GM19043 (cell line): Measurements from ENCODE around the gene KCNJ5.

ENCODE experiments used
- ATAC-seq: cut with Tn5 transposase; IDR thresholded peaks from one replicate; pipeline ENCODE4 v1.9.1; 2021; ENCODE audit warnings: low read depth; ENCODE audit not compliant: unreplicated experiment

KCNJ5 gene

DNA sequence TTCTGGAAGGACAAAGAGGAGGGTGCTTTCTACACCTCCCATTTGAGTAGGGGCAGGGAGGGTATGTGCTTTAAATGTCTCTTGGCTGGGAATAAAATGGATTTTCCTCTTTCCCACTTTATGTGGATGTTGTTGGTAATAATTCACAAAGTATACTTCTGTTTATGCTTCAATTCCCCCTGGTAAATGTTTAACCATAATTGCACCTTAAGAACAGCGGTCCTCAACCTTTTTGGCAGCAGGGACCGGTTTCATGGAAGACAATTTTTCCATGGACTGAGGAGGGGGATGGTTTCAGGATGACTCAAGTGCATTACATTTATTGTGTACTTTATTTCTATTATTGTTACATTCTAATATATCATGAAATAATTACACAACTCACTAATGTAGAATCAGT lies 55.5 kb downstream of the KCNJ5 start:
- ATAC-seq = no peak

GRCh38 chr11:128947773-128948172 lies 56.6 kb downstream of the KCNJ5 start:
- no peak for ATAC-seq

DNA sequence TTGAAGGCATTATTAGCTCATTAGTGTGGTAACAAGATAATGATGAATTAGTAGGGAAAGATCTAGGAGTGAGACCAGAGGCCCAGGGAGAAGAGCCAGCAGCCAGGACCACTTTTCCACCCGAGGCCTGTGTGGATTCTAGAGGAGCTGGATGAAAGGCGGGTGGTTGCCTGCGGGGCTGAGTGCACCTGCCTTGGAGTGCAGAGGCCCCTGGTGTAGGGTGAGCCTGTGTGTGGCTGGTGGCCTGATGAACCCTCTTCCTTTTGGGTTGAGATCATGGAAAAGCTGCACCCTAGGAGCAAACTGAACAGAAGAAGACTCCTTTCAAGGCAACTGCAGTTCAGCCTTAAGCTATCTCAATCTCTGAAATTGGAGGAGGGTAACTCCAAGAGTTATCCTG lies 57.4 kb downstream of the KCNJ5 start:
- no peak for ATAC-seq

GRCh38 chr11:128949791-128950454 lies 58.8 kb downstream of the KCNJ5 start:
- no peak for ATAC-seq

- no peak for ATAC-seq
Measured at GRCh38 chr11:128953151-128953550, 62.0 kb downstream of the KCNJ5 start.

- no peak for ATAC-seq
Measured at GRCh38 chr11:128955636-128956035, 64.5 kb downstream of the KCNJ5 start.

DNA sequence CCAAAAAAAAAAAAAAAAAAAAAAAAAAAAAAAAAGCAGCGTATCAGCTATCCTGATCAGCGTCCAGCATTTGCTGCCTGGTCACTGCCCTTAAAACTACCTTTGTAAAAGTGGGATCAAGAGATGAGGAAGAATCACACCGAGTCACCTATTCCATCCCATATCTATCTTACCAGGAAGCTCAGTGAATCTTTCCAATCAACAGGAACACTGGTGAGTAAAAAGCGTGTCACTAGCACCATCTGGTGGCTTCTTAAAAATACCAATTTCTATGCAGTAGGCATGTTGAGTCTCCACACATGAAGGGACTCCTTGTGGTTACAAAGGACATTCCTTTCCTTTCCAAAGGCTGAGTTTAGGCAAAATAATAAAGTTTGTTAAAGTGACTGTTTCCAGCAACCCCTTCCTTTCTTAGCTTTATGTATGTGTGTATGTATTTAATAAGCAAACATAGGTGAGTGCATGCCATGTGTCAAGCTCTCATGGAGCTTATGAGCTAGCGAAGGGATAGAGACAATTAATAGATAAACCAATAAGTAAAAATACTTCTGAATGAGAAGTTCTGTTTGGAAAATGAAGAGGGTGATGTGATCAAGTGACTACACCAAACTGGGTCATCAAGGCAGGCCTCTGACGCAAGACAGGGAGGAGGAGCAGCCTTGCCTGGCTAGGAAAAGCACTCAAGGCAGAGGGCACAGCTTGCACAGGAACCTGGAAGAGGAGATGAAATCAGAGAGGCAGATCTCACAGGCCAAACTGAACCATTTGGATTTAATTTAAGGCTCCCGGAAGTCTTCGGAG lies 65.4 kb downstream of the KCNJ5 start:
- peak; percentile 70 for ATAC-seq

GRCh38 chr11:128957202-128957482 lies 66.0 kb downstream of the KCNJ5 start:
- ATAC-seq = no peak

DNA sequence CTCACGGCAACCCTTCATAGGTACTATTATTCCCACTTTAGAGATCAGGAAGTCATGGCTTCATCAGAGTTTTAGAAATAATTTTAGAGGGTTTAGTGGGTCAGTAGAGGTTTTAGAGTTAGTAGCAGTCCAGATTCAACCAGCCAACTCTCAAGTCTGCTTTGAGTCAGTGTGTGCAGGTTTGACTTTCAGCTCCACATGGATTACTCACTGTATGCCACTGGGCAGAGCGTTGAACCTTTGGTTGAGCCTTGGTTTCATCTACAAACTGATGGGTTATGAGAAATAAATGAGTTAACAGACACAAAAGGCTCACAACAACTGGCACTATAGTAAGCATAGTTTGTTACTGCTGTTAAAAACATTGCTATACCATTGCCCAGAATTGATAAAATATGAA lies 70.5 kb downstream of the KCNJ5 start:
- ATAC-seq = no peak

GRCh38 chr11:128962896-128963295 lies 71.7 kb downstream of the KCNJ5 start:
- ATAC-seq = no peak

- ATAC-seq = no peak
Measured at GRCh38 chr11:128963744-128964325, 72.7 kb downstream of the KCNJ5 start.

DNA sequence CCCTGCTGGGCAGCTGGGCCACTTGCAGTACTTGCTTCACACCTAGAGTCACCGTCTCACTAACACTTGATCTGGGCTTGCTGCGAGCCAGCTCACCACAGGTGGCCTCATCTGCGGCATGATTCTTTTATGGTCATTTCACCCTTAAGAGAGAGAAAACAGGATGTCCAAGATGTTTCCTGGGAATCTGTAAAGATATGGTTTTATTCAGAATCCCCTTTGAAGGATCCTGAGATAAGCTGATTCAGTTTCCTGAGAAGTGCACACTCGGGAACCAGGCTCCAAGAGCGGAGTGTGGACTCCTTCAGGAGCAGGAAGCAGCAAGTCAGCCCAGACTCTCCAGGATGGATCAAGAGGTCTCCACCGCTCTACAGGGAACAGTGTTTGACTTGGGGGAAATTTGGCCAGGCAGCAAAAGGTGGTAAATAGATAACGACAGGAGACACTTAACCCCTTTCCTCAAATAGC lies 73.3 kb downstream of the KCNJ5 start:
- ATAC-seq = no peak

DNA sequence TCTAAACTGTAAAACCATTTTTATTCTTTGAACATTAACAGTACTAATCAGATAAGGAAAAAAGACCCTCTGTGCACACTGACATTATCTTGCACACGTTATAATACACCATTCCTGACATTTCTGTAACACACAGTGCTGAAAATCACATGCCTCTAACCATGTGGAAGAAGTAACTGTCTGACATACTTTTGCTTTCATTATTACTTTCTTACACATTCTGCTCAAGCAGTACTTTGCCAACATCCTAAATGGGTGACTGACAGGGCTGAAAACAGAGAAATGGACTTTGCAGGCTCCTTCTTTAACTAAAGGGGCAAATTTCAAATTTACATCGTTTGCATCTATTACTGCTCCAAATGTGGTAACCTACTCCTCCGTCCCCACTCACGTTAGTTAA lies 74.3 kb downstream of the KCNJ5 start:
- ATAC-seq = peak; percentile 96

DNA sequence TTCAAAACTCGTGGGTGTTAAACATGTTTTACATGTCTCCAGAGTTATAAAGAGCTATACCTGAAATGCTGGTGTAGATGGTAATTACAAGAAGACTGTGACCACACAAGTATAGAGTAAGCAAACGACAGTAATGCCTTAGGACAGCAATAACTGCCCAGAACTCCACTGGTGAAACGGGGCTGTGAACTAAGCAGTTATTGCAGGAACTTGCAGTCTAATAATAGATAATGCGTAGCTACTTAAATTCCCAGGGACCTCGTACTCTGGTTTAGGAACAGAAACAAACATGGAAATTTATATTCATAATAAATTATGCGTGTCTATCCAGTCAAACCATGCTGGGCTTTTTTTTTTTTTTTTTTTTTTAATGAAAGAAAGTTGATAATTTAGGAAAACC lies 76.4 kb downstream of the KCNJ5 start:
- ATAC-seq = no peak

- no peak for ATAC-seq
Measured at GRCh38 chr11:128968916-128969315, 77.8 kb downstream of the KCNJ5 start.
